Measurements from ENCODE around the gene DUS1L. TPM values are rescaled to one million over a fixed set of nuclear protein-coding genes. Genes with fewer than 3 reads are reported as not detected.

Gene DUS1L
- total RNA-seq, 4 donors from 2014 or later = 65.8 to 113 (median 89.8) TPM

DNA sequence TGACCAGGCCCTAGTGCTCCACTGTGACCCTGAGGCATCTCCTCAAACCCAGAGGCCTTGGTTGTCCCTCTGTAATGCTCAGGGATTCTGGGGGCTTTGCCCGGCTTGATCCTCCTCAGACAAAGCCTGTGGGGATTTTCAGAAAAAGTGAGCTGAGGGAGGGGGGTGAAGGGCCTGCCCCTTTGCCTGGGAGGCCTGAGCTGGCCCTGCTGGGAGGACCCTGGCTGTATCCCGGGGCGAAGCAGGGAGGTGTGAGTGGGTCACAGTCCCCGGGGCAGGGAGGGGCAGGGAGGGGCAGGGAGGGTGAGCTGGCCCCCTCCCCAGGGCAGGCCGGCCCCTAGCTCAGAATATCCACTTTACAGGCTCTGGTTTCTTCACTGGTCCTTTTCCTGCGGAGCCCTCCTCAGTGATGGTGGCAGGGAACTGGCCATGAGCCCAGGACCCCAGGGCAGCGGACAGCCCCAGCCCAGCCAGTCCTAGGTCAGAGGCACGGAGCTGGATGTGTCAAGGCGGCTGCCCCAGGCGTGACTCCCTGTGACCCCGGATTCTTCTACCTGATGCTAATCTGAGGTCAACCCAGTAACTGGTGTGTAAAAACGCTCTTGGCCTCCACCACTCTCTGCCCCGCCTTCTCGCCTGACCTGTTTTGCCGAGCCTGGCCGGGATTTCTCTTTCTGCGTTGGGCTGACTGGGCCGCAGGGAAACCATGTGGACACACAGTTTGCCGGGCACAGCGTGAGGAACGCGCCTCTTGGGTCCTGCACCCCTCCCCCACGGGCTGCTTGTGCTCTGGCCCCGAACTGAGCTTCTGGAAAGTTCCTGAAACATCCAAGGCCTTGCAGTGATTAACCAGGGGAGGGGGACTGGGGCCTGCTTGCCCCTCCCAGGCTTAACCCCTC lies 38.2 kb upstream of the DUS1L start:
- TF ChIP-seq POLR2A (IDR thresholded peaks at IDR 0.05) = no peak
- TF ChIP-seq, protein P1, sequence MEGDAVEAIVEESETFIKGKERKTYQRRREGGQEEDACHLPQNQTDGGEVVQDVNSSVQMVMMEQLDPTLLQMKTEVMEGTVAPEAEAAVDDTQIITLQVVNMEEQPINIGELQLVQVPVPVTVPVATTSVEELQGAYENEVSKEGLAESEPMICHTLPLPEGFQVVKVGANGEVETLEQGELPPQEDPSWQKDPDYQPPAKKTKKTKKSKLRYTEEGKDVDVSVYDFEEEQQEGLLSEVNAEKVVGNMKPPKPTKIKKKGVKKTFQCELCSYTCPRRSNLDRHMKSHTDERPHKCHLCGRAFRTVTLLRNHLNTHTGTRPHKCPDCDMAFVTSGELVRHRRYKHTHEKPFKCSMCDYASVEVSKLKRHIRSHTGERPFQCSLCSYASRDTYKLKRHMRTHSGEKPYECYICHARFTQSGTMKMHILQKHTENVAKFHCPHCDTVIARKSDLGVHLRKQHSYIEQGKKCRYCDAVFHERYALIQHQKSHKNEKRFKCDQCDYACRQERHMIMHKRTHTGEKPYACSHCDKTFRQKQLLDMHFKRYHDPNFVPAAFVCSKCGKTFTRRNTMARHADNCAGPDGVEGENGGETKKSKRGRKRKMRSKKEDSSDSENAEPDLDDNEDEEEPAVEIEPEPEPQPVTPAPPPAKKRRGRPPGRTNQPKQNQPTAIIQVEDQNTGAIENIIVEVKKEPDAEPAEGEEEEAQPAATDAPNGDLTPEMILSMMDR (IDR thresholded peaks at IDR 0.05) = no peak
- 31 to 44% methylated on average over 22 to 24 of the region's 24 CpGs for WGBS, 2 donors
- peak in 1 of 2 donors; percentile 53 for DNase-seq (ENCODE audit: low spot score in 2 of 2)
- intact Hi-C loops (cut with DNase I; ENCODE audit: low total_unique reads) = no loop called here
- H3K4me3 ChIP-seq (ENCODE audit: low read depth, poor library complexity, severe bottlenecking) = no peak overlapping the region

- 68 to 75% methylated on average over 16 to 18 of the region's 18 CpGs for WGBS, 2 donors
- TF ChIP-seq, protein P1 (IDR thresholded peaks at IDR 0.05) = no peak
- no peak for TF ChIP-seq POLR2A (IDR thresholded peaks at IDR 0.05)
- no peak overlapping the region for H3K4me3 ChIP-seq (ENCODE audit: low read depth, poor library complexity, severe bottlenecking)
- DNase-seq (ENCODE audit: low spot score in 2 of 2) = no peak
- intact Hi-C loops (cut with DNase I; ENCODE audit: low total_unique reads) = no loop called here
Observed at GRCh38 chr17:82101767-82102679, 36.4 kb upstream of the DUS1L start.

DNA sequence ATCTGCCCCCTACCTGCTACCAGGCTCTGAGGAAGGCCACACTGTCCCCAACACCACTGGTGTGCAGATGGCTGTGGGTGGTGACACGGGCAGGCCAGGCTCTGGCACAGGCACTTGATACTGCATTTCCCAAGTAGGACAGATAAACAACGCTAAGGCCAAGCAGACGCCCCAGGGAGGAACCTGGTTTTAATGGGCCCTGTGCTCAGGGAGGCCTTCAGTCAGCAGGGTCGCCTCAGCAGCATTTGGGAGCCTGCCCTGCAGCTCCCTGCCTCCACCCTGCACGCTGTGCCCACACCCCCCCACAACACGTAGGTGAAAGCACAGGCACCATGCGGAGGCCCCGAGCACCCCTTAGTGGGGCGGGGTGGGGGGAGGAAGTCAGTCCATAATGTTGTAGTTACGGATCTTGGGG lies 35.7 kb upstream of the DUS1L start:
- intact Hi-C loops (cut with DNase I; ENCODE audit: low total_unique reads) = no loop called here
- 48 to 61% methylated on average over 5 to 7 of the region's 10 CpGs for WGBS, 2 donors
- no peak overlapping the region for H3K4me3 ChIP-seq (ENCODE audit: low read depth, poor library complexity, severe bottlenecking)
- TF ChIP-seq, protein P1 (IDR thresholded peaks at IDR 0.05) = no peak
- TF ChIP-seq POLR2A (IDR thresholded peaks at IDR 0.05) = no peak
- DNase-seq (ENCODE audit: low spot score in 2 of 2) = no peak

DNA sequence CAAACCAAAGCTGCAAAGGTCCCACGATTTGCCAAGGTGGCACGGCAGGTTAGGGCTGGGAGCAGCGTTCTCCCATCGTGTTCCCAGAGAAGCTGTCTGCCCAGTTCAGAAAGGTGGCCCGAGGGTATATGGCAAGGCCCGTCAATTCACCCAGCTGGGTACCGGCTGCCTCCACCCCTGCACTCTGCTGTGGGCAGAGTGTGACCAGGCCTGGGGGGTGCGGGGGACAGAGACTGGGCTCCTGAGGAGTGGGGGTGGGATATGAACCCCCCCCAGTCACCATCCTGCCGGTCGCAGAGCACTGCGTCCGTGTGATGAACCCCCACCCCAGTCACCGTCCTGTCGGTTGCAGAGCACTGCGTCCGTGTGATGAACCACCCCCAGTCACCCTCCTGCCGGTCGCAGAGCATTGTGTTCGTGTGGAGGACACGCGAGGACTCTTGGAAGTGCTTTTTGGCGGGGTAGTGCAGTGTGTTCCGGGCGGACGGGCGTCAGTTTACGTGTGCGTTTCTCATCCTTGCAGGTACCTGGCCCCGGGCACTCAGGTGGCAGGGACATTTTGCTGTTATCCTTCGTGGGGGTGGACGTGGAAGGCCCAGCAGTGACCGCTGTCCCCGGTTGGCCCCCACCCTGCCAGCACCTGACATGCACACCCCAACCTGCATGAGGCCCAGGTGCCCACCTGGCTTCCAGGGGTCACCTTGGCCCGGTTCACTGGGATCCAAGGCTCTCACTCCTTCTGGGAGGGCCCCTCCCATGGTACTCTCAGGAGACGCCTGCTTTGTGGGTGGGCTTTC lies 35.1 kb upstream of the DUS1L start:
- no peak for TF ChIP-seq POLR2A (IDR thresholded peaks at IDR 0.05)
- WGBS, 2 donors = 65 to 67% methylated on average over 21 to 35 of the region's 35 CpGs
- no peak for DNase-seq (ENCODE audit: low spot score in 2 of 2)
- intact Hi-C loops (cut with DNase I; ENCODE audit: low total_unique reads) = no loop called here
- H3K4me3 ChIP-seq (ENCODE audit: low read depth, poor library complexity, severe bottlenecking) = no peak overlapping the region

GRCh38 chr17:82098939-82099763 lies 33.5 kb upstream of the DUS1L start:
- intact Hi-C loops (cut with DNase I; ENCODE audit: low total_unique reads) = no loop called here

More at GRCh38 chr17:82098939-82099763, 33.5 kb upstream of the DUS1L start:
- DNase-seq (ENCODE audit: low spot score in 2 of 2) = no peak
- WGBS, 2 donors = 26 to 49% methylated on average over 15 to 32 of the region's 80 CpGs
- TF ChIP-seq, protein P1 (IDR thresholded peaks at IDR 0.05) = no peak
- TF ChIP-seq POLR2A (IDR thresholded peaks at IDR 0.05) = no peak
- H3K4me3 ChIP-seq (ENCODE audit: low read depth, poor library complexity, severe bottlenecking) = peak overlapping the region; percentile 38
